DND-41 (cell line): ENCODE results near the gene ST13.

Experiments used
- CTCF ChIP-seq: IDR thresholded peaks from 2 replicates; pipeline ENCODE4 v1.5.1; 2012; ENCODE audit warnings: borderline replicate concordance, low read length, moderate library complexity, mild to moderate bottlenecking; ENCODE audit not compliant: poor library complexity, severe bottlenecking; ENCODE audit errors: extremely low read depth
- EZH2 ChIP-seq: IDR thresholded peaks from 3 replicates; pipeline ENCODE4 v1.6.1; 2012; ENCODE audit warnings: borderline replicate concordance, low read depth, mild to moderate bottlenecking, moderate library complexity, low read length, inconsistent platforms; ENCODE audit not compliant: severe bottlenecking

- TF ChIP-seq CTCF (no peak), EZH2 (no peak)
Observed at GRCh38 chr22:40862537-40862936, 6.1 kb upstream of the ST13 start.
